ENCODE results near the gene PDE3B.
A peak's percentile ranks its signal among the peaks of the same experiment; 100 is the strongest.

Gene PDE3B

GRCh38 chr11:14642453-14642852 is 1.2 kb upstream of the PDE3B start:
- peak overlapping the region; percentile 79; the same call in 1 of the 2 replicates for H3K27ac ChIP-seq
- TF ChIP-seq ZFX (IDR thresholded peaks at IDR 0.05) (no peak), CTCF (conservative IDR thresholded peaks at IDR 0.05) (no peak)

GRCh38 chr11:14642873-14643696 is 519 bp upstream of the PDE3B start:
- peak overlapping the region; percentile 79 for H3K27ac ChIP-seq
- TF ChIP-seq CTCF (conservative IDR thresholded peaks at IDR 0.05) (no peak), ZFX (IDR thresholded peaks at IDR 0.05) (no peak)

- peak overlapping the region; percentile 79 for H3K27ac ChIP-seq
- TF ChIP-seq CTCF (conservative IDR thresholded peaks at IDR 0.05) (peak; percentile 34), ZFX (IDR thresholded peaks at IDR 0.05) (peak; percentile 27; the same call in 1 of the 2 replicates)
Observed at GRCh38 chr11:14644226-14645014, 816 bp downstream of the PDE3B start.

GRCh38 chr11:14645015-14645912 is 1.7 kb downstream of the PDE3B start:
- peak overlapping the region; percentile 79 for H3K27ac ChIP-seq
- TF ChIP-seq ZFX (IDR thresholded peaks at IDR 0.05) (no peak), CTCF (conservative IDR thresholded peaks at IDR 0.05) (no peak)

GRCh38 chr11:14645985-14646900 is 2.6 kb downstream of the PDE3B start:
- H3K27ac ChIP-seq, result no peak overlapping the region
- TF ChIP-seq CTCF (conservative IDR thresholded peaks at IDR 0.05) (no peak), ZFX (IDR thresholded peaks at IDR 0.05) (no peak)

GRCh38 chr11:14650064-14650463 is 6.5 kb downstream of the PDE3B start:
- H3K27ac ChIP-seq, result no peak overlapping the region
- TF ChIP-seq CTCF (conservative IDR thresholded peaks at IDR 0.05) (no peak), ZFX (IDR thresholded peaks at IDR 0.05) (no peak)
